HG02623 (cell line): Measurements from ENCODE around the gene SMYD3.
"Not testable (repeated sequence)": the region's sequence is repeated elsewhere in the genome, so short reads cannot be mapped to it uniquely, and the experiment has no call there.

Experiments
- ATAC-seq: cut with Tn5 transposase; IDR thresholded peaks from one replicate; pipeline ENCODE4 v1.9.1; 2021; ENCODE audit warnings: moderate library complexity; ENCODE audit not compliant: unreplicated experiment

Gene SMYD3

DNA sequence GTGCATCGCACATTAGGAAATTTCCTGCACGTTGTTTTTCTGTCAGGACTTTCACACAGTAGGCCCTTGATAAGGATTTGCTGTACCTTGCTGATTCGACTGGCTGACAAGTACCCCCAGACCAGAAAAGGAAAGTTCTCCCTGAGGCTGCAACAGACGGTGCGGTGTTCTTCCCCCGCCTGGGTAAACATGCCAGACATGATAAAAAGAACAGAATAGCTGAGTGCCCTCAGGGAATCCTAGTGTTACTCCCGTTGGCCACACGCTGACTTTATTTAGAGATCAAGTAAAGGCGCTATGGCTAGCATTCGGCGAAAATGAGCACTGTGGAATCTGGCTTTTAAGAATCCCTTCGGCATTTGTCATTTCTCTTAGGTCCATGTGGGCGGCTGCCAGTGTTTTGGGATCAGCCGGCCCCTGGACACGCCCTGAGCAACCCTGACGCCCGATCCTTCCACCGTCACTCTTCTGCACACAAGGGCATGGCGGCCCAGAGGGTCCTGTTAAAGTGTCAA, 744.6 kb downstream of the SMYD3 start:
- ATAC-seq: no peak

- ATAC-seq: no peak
Measured at GRCh38 chr1:245760301-245760700, 746.8 kb downstream of the SMYD3 start.

GRCh38 chr1:245754463-245754961, 752.6 kb downstream of the SMYD3 start:
- ATAC-seq: no peak

DNA sequence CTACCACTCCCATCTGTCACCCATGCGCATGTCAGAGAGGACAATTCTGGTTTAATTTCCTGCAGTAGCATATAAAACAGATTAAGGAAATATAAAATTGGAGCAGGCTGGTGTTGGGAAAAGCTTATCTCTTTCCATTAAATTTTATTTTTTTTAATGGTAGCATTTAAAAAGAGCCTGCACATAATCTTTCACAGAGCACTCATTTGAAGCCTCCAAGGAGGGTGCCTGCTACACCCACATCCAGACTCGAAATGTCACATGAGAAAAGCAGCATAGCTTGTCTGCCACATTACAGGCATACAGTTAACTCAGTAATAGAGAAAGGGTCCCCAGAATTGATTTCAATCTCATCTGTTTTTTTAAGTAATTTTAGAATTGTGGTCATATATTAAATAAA, 753.3 kb downstream of the SMYD3 start:
- ATAC-seq: no peak

GRCh38 chr1:245752561-245752960, 754.5 kb downstream of the SMYD3 start:
- ATAC-seq: no peak

DNA sequence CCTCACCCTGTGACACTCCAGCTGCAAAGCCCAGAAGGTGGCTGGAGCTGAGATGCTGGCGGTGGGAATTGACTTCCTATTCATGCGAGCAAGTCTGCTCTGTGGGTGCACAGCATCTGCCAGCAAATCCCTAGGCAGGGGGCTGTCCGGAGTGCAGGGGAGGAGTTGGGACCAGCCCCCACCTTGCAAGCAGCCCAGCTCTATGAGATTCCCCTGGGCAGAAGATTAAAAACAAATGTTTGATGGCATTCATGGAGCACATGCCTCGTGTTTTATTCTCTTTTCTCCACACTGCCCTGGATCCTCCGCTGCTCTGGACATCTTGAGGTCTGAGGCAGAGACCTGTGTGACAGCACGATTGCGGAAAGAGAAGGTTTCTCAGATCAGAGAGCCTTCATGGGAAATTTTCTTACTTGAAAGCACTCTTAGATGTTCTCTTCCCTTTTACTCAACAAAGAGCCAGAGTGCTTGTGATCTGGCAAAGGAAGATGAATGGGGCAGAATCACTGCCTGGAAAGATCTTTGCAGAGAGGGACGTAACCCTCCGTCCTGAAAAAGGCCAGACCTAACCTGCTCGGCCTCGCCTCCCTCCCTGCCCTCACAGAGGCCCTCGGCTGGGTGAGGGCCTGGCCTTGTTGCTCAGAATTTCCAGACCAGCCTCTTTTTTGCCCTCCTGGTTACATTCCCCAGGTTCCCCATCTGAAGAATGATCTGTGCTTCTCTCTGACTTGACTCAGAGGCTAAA, 755.2 kb downstream of the SMYD3 start:
- no peak for ATAC-seq

GRCh38 chr1:245751116-245751515, 756.0 kb downstream of the SMYD3 start:
- no peak for ATAC-seq

DNA sequence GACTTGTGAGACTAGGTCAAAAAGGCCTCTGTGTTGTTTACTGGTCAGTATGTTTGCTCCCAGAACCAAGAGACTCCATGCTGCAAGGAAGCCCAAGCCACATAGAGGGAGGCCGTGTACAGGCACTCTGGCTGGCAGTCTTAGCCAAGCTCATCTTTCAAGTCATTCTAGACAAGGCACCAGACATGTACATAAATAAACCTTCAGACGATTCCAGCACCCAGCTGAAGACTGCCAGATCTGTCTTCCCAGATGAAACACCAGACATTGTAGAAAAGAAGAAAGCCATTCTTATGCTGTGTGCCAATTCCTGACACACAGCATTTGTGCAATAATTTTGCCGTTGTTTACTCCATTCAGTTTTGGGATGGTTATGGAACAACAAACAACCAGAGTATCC, 756.8 kb downstream of the SMYD3 start:
- no peak for ATAC-seq

DNA sequence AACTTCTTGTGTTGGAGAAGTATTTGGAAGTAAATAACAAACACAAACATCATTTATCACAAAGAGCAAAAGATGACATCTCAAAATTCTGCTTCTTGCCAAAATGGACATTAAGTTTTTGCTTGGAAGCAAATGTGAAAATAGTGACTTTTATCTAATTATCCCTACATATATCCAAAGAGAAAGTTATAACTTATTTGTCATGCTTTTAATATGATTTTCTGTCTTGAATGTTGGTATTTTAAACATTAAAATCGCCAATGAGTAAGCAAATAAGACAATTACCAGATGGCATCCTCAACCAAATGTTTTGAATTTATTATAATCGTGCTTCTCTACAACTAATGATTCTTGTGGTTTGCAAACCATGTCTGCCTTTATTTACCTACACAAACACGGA, 758.0 kb downstream of the SMYD3 start:
- ATAC-seq: no peak

GRCh38 chr1:245748646-245749045, 758.4 kb downstream of the SMYD3 start:
- ATAC-seq: no peak

DNA sequence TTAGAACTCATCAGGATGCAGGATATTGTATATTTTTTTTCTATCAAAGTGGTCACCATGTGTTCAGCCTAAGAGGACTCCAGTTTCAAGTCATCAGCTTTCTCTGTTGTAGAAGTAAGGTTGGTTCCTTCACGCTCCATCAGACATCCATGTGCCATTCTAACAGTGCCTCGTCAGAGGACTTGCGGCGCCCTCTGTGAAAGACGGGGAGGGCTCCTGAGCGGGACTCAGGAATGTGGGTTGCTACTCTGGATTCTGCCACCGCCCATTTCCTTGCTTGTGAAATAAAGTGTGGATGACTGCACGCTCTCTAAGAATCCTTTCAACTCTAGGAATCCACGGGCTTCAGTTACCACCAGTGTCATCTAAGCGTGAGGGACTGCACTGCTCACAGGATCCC, 758.8 kb downstream of the SMYD3 start:
- ATAC-seq: no peak

DNA sequence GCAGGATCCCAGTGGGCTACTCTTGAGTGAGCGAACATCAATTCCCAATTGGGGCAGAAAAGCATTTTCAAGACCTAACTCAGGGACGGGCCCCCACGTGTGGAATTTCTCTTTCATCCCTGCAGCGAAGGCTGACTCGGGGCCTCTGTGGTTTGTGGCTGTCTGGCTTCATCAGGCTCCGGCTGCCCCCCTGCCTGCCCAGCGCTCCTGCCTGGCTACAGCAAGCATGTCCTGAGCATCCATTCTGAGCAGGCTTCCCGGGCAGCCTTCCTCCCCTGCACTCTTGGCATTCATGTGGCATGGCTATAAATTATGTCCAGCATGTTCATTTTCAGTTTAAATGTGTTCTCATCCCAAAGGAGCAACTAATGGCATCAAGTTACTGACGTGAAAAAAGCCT, 764.2 kb downstream of the SMYD3 start:
- ATAC-seq: no peak

- not testable (repeated sequence) for ATAC-seq
Measured at GRCh38 chr1:245740336-245740735, 766.7 kb downstream of the SMYD3 start.

DNA sequence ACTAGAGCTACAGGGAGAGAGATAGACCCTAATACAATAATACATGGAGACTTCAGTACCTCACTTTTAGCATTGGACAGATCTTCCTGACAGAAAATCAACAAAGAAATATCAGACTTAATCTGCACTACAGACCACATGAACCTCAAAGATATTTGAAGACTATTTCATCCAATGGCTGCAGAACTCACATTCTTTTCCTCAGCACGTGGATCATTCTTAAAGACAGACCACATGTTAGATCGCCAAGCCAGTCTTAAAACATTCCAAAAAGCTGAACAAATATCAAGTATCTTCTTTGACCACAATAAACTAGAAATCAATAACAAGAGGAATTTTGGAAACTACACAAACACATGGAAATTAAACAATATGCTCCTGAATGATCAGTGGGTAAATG, 776.3 kb downstream of the SMYD3 start:
- no peak for ATAC-seq

GRCh38 chr1:245728035-245728434, 779.0 kb downstream of the SMYD3 start:
- not testable (repeated sequence) for ATAC-seq

DNA sequence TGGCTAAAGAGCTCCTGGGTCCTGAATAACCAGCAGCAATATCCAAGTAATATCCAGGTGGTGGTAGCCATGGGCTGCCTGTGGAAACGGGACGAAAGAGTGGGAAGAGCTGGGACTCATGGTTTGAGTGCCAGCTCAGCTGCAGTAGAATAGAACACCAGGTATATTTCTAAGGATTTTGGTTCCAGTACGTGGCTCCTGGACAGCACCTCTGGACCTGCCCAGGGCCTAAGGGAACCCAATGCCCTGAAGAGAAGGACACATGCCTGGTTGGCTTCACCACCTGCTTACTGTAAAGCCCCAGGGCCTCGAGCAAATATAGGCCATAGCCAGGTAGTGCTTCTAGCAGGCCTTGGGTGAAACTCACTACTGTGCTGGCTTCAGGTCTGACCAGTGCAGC, 785.6 kb downstream of the SMYD3 start:
- no peak for ATAC-seq

GRCh38 chr1:245718951-245719350, 788.1 kb downstream of the SMYD3 start:
- no peak for ATAC-seq

DNA sequence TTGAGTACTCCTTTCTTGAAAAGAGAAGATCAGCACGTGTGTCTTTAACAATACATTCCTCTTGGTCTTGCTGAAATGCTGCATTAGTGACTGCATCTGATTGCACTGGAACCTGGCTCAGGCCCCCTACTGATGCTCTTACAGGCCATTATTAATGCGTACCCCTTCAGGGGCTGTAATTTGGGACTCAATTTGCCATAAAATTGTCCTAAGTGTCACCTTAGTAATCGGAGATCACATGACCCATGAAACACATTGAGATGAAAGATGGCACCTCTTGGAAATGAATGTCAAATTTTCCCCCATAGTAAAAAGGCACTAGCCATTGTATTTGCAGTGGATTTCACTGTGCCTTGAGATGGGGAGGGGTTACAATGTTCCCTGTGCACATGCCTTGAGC, 789.0 kb downstream of the SMYD3 start:
- no peak for ATAC-seq

- no peak for ATAC-seq
Measured at GRCh38 chr1:245717611-245718010, 789.5 kb downstream of the SMYD3 start.

DNA sequence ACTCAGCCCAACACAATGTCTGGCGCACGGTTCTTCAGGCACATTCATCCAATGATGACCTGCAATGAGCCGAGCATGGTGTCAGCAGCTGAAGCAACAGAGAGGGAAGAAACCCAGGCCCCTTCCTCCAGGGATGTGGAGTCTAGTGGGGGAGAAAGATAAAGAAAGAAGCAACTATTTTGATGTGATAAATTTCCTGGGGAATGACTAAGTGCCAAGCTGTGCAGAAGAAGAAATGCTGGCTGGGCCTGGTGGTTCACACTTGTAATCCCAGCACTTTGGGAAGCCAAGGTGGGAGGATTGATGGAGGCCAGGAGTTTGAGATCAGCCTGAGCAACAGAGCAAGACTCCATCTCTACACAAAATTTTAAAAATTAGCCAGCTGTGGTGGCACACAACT, 790.5 kb downstream of the SMYD3 start:
- ATAC-seq: no peak

GRCh38 chr1:245715970-245716369, 791.1 kb downstream of the SMYD3 start:
- no peak for ATAC-seq

DNA sequence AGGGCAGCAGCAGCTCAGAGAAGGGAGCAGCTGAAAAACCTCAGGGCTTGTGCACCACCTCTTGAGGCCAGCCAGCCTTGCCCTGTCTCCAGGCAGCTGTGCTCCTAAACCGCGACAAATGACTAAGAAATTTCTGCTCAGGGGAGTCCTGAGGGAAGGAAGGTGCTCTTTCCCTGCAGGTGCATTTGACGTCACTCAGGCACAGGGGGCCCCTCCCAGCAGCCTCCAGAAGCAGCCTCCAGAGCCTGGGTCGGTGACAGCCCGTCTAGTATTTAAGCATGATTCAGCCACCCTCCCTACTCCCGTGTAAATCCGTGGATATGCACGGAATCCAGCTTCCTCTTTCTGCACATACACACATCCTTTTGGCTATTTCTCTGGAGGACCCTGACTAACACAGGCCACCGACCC, 791.8 kb downstream of the SMYD3 start:
- no peak for ATAC-seq

GRCh38 chr1:245714027-245714426, 793.1 kb downstream of the SMYD3 start:
- not testable (repeated sequence) for ATAC-seq
